ENCODE measurements around the gene RPRD1A. TPM values are rescaled to one million over a fixed set of nuclear protein-coding genes. Genes with fewer than 3 reads are reported as not detected.

The RPRD1A gene
- total and polyA plus RNA-seq, 9 of the 15 experiments (the other 6 are each of a cell fraction or from before 2014, with no cell fraction given): 30.2 to 142 (median 66.0) TPM

DNA sequence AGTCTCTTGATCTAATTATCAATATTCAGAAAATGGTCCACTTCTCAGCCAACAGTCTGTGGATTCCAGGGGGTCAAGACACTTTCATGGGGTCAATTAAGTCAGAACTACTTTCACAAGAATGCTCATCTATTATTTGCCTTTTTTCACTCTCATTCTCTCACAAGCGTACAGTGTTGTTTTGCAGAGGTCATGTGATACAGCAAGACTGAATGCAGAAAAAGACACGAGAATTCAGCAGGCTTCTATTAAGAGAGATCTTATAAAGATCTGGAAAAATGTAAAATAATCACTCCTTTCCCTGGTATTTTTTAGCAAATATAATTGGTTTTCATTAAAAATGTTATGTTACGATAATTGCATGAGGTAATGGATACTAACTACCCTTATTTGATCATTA is 8.7 kb downstream of the RPRD1A start:
- no peaks in the 10 kb centered on the region for H3K9me1 ChIP-seq (ENCODE audit: control insufficient read depth, insufficient read depth, low read length)
- no peak overlapping the region for H2AFZ ChIP-seq (ENCODE audit: low read depth, low read length)
- no peaks in the 10 kb centered on the region for H3K27me3 ChIP-seq (ENCODE audit: control insufficient read depth in 2 of 2, insufficient read depth in 2 of 2, low read length in 2 of 2)
- TF ChIP-seq, protein P1, sequence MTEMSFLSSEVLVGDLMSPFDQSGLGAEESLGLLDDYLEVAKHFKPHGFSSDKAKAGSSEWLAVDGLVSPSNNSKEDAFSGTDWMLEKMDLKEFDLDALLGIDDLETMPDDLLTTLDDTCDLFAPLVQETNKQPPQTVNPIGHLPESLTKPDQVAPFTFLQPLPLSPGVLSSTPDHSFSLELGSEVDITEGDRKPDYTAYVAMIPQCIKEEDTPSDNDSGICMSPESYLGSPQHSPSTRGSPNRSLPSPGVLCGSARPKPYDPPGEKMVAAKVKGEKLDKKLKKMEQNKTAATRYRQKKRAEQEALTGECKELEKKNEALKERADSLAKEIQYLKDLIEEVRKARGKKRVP (CRISPR knock-in tag; IDR thresholded peaks at IDR 0.05): no peak
- TF ChIP-seq FOXJ2 (tag; IDR thresholded peaks at IDR 0.05) (no peak), ZSCAN32 (CRISPR knock-in tag; IDR thresholded peaks at IDR 0.05) (no peak), STAT5A (IDR thresholded peaks at IDR 0.05; ENCODE audit: borderline replicate concordance, low read length) (no peak), HEY1 (CRISPR knock-in tag; IDR thresholded peaks at IDR 0.05; ENCODE audit: borderline replicate concordance) (no peak)
- TF ChIP-seq, protein P2, sequence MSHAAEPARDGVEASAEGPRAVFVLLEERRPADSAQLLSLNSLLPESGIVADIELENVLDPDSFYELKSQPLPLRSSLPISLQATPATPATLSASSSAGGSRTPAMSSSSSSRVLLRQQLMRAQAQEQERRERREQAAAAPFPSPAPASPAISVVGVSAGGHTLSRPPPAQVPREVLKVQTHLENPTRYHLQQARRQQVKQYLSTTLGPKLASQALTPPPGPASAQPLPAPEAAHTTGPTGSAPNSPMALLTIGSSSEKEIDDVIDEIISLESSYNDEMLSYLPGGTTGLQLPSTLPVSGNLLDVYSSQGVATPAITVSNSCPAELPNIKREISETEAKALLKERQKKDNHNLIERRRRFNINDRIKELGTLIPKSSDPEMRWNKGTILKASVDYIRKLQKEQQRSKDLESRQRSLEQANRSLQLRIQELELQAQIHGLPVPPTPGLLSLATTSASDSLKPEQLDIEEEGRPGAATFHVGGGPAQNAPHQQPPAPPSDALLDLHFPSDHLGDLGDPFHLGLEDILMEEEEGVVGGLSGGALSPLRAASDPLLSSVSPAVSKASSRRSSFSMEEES (CRISPR knock-in tag; IDR thresholded peaks at IDR 0.05): peak; percentile 66
- TF ChIP-seq, protein P3, sequence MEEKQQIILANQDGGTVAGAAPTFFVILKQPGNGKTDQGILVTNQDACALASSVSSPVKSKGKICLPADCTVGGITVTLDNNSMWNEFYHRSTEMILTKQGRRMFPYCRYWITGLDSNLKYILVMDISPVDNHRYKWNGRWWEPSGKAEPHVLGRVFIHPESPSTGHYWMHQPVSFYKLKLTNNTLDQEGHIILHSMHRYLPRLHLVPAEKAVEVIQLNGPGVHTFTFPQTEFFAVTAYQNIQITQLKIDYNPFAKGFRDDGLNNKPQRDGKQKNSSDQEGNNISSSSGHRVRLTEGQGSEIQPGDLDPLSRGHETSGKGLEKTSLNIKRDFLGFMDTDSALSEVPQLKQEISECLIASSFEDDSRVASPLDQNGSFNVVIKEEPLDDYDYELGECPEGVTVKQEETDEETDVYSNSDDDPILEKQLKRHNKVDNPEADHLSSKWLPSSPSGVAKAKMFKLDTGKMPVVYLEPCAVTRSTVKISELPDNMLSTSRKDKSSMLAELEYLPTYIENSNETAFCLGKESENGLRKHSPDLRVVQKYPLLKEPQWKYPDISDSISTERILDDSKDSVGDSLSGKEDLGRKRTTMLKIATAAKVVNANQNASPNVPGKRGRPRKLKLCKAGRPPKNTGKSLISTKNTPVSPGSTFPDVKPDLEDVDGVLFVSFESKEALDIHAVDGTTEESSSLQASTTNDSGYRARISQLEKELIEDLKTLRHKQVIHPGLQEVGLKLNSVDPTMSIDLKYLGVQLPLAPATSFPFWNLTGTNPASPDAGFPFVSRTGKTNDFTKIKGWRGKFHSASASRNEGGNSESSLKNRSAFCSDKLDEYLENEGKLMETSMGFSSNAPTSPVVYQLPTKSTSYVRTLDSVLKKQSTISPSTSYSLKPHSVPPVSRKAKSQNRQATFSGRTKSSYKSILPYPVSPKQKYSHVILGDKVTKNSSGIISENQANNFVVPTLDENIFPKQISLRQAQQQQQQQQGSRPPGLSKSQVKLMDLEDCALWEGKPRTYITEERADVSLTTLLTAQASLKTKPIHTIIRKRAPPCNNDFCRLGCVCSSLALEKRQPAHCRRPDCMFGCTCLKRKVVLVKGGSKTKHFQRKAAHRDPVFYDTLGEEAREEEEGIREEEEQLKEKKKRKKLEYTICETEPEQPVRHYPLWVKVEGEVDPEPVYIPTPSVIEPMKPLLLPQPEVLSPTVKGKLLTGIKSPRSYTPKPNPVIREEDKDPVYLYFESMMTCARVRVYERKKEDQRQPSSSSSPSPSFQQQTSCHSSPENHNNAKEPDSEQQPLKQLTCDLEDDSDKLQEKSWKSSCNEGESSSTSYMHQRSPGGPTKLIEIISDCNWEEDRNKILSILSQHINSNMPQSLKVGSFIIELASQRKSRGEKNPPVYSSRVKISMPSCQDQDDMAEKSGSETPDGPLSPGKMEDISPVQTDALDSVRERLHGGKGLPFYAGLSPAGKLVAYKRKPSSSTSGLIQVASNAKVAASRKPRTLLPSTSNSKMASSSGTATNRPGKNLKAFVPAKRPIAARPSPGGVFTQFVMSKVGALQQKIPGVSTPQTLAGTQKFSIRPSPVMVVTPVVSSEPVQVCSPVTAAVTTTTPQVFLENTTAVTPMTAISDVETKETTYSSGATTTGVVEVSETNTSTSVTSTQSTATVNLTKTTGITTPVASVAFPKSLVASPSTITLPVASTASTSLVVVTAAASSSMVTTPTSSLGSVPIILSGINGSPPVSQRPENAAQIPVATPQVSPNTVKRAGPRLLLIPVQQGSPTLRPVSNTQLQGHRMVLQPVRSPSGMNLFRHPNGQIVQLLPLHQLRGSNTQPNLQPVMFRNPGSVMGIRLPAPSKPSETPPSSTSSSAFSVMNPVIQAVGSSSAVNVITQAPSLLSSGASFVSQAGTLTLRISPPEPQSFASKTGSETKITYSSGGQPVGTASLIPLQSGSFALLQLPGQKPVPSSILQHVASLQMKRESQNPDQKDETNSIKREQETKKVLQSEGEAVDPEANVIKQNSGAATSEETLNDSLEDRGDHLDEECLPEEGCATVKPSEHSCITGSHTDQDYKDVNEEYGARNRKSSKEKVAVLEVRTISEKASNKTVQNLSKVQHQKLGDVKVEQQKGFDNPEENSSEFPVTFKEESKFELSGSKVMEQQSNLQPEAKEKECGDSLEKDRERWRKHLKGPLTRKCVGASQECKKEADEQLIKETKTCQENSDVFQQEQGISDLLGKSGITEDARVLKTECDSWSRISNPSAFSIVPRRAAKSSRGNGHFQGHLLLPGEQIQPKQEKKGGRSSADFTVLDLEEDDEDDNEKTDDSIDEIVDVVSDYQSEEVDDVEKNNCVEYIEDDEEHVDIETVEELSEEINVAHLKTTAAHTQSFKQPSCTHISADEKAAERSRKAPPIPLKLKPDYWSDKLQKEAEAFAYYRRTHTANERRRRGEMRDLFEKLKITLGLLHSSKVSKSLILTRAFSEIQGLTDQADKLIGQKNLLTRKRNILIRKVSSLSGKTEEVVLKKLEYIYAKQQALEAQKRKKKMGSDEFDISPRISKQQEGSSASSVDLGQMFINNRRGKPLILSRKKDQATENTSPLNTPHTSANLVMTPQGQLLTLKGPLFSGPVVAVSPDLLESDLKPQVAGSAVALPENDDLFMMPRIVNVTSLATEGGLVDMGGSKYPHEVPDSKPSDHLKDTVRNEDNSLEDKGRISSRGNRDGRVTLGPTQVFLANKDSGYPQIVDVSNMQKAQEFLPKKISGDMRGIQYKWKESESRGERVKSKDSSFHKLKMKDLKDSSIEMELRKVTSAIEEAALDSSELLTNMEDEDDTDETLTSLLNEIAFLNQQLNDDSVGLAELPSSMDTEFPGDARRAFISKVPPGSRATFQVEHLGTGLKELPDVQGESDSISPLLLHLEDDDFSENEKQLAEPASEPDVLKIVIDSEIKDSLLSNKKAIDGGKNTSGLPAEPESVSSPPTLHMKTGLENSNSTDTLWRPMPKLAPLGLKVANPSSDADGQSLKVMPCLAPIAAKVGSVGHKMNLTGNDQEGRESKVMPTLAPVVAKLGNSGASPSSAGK (IDR thresholded peaks at IDR 0.05): no peak
- H3K9ac ChIP-seq (ENCODE audit: insufficient read depth in 1 of 2, low read depth in 2 of 2, low read length in 2 of 2): no peak overlapping the region
- CTCF ChIA-PET (ENCODE audit: low intra/inter-chr PET ratio): no interaction called here
- H4K20me1 ChIP-seq (replicated peaks; ENCODE audit: control insufficient read depth, insufficient read depth, low read length): no peaks in the 10 kb centered on the region
- H3K27ac ChIP-seq (ENCODE audit: extremely low read depth, low read depth, low read length): no peak overlapping the region
- H3K9me3 ChIP-seq (replicated peaks; ENCODE audit: control insufficient read depth, insufficient read depth, low read depth, low read length): peaks cover 2% of the 10 kb centered on the region; the same call in 1 of the 2 replicates
- H3K4me1 ChIP-seq (replicated peaks in 1 of 2; ENCODE audit: control insufficient read depth in 2 of 2, insufficient read depth in 2 of 2, low read length in 2 of 2): no peaks in the 10 kb centered on the region; a peak in 2 of 5 replicates
- DNase-seq (ENCODE audit: extremely low read depth in 1 of 4, low spot score in 3 of 4) (no peak), ATAC-seq (no peak), FAIRE-seq (no peak)
- POLR2A ChIA-PET: no interaction called here
- H3K4me3 ChIP-seq: no peak overlapping the region
- BruUV-seq (replicated peaks): no TSS peak
- H3K4me2 ChIP-seq (ENCODE audit: insufficient read depth, low read length): no peak overlapping the region; the same call in 1 of the 2 replicates
- peaks cover 96% of the 10 kb centered on the region for H3K79me2 ChIP-seq (ENCODE audit: control insufficient read depth, insufficient read depth, low read length)
- in situ Hi-C loops (cut with MboI): no loop called here
- intact Hi-C loops (cut with micrococcal nuclease): no loop called here
- 89% methylated on average over 3 of the region's 3 CpGs for WGBS (ENCODE audit: insufficient coverage, low coverage, missing lambda C conversion rate)
- peaks cover 19% of the 10 kb centered on the region for H3K36me3 ChIP-seq (ENCODE audit: control insufficient read depth, insufficient read depth, low read length)
